Measurements from ENCODE around the gene PDZD8.

- TF ChIP-seq CTCF (IDR thresholded peaks at IDR 0.05): no peak
- no peak for TF ChIP-seq ZFX (IDR thresholded peaks at IDR 0.05; ENCODE audit: borderline replicate concordance)
Observed at GRCh38 chr10:117350909-117351308, 24.3 kb downstream of the PDZD8 start.

Measured in 22Rv1 (cell line).